Measurements from ENCODE around the gene SPTBN2. TPM values are rescaled to one million over a fixed set of nuclear protein-coding genes. Genes with fewer than 3 reads are reported as not detected.

Gene SPTBN2
- total and polyA plus RNA-seq, 2 of the 4 experiments (the other 2 are of a cell fraction): 0.18 to 0.41 TPM

GRCh38 chr11:66743271-66743968 is 14.4 kb upstream of the SPTBN2 start:
- dilution Hi-C loops (cut with HindIII; ENCODE audit: low sequenced_read_pairs, unreplicated experiment): no loop called here
- Histone ChIP-seq H3K9ac (ENCODE audit: low read depth, low read length) (no peak overlapping the region), H4K5ac (ENCODE audit: low read depth, low read length) (no peak overlapping the region), H2AK9ac (replicated peaks; ENCODE audit: low read depth, low read length, poor library complexity) (no peak overlapping the region), H4K91ac (ENCODE audit: insufficient read depth, low read depth, low read length) (no peak overlapping the region), H4K20me1 (ENCODE audit: insufficient read depth, low read length) (no peaks in the 10 kb centered on the region), H2BK20ac (ENCODE audit: low read depth, low read length) (no peak overlapping the region), H2AK5ac (ENCODE audit: low read depth, low read length) (no peak overlapping the region), H3K18ac (ENCODE audit: low read depth, low read length) (no peak overlapping the region), H3K14ac (replicated peaks; ENCODE audit: low read depth, low read length) (no peak overlapping the region), H3K23ac (ENCODE audit: low read depth, low read length) (no peak overlapping the region), H3K9me1 (ENCODE audit: insufficient read depth, low read length) (no peaks in the 10 kb centered on the region), H3K36me3 (ENCODE audit: control insufficient read depth, insufficient read depth, low read length) (no peaks in the 10 kb centered on the region), H3K27me3 (ENCODE audit: control insufficient read depth, insufficient read depth, low read length) (no peaks in the 10 kb centered on the region), H3K56ac (ENCODE audit: extremely low read depth, insufficient read depth, low read length) (no peak overlapping the region), H3K4me2 (ENCODE audit: low read depth, low read length) (no peak overlapping the region), H2BK120ac (ENCODE audit: low read depth, low read length) (no peak overlapping the region), H3K4ac (ENCODE audit: low read depth, low read length) (no peak overlapping the region), H3K79me1 (ENCODE audit: low read depth in 1 of 2, low read length in 2 of 2) (peaks cover 14 to 35% of the 10 kb centered on the region in 2 experiments), H3K4me1 (ENCODE audit: control insufficient read depth, insufficient read depth, low read length) (peaks cover 3% of the 10 kb centered on the region), H3K9me3 (ENCODE audit: control insufficient read depth, insufficient read depth, low read length) (no peaks in the 10 kb centered on the region), H4K8ac (ENCODE audit: low read depth in 2 of 2, low read length in 2 of 2) (no peak overlapping the region), H3K27ac (ENCODE audit: insufficient read depth, low read length) (no peak overlapping the region), H2AFZ (replicated peaks; ENCODE audit: low read length, poor library complexity) (no peak overlapping the region), H2BK15ac (ENCODE audit: low read depth, low read length) (no peak overlapping the region), H2BK5ac (ENCODE audit: low read depth, low read length, poor library complexity, severe bottlenecking) (no peak overlapping the region), H3K4me3 (ENCODE audit: insufficient read depth, low read depth, low read length) (no peak overlapping the region)
- ATAC-seq (ENCODE audit: low read depth) (no peak), DNase-seq (no peak)
- in situ Hi-C loops (cut with MboI; ENCODE audit: low sequenced_read_pairs): no loop called here
- ChIA-PET POLR2A (ENCODE audit: unreplicated experiment) (no interaction called here), CTCF (no interaction called here)
- intact Hi-C loops (cut with micrococcal nuclease): loop anchor here (5.0 kb wide), 1 partner anchor 39 kb away; no protein-coding TSS in a partner anchor
- 84% methylated on average over 5 of the region's 16 CpGs; no CpG with 5 or more reads in 1 of the 2 experiments for WGBS, 2 experiments (ENCODE audit: extremely low coverage in 2 of 2, insufficient read length in 1 of 2)
- no TSS peak for BruUV-seq (replicated peaks)
- TF ChIP-seq RAD21 (IDR thresholded peaks at IDR 0.05; ENCODE audit: low read length): no peak
- TF ChIP-seq CTCF (conservative IDR thresholded peaks at IDR 0.05; ENCODE audit: low read depth, low read length): no peak
- TF ChIP-seq FOS (IDR thresholded peaks at IDR 0.05; ENCODE audit: low read depth, low read length): no peak
- no peak for TF ChIP-seq NFE2L2 (IDR thresholded peaks at IDR 0.05; ENCODE audit: low read depth, low read length)
- no peak for TF ChIP-seq CHD1 (IDR thresholded peaks at IDR 0.05; ENCODE audit: low read depth, low read length)
- TF ChIP-seq POLR2A (IDR thresholded peaks at IDR 0.05; ENCODE audit: low read depth, low read length): no peak
- TF ChIP-seq BHLHE40 (IDR thresholded peaks at IDR 0.05; ENCODE audit: low read depth, low read length): no peak
- no peak for TF ChIP-seq MAZ (IDR thresholded peaks at IDR 0.05; ENCODE audit: borderline replicate concordance, low read depth, low read length)
- TF ChIP-seq RFX5 (IDR thresholded peaks at IDR 0.05; ENCODE audit: low read depth, low read length): no peak
- TF ChIP-seq CEBPB (IDR thresholded peaks at IDR 0.05; ENCODE audit: low read depth, low read length): no peak
- TF ChIP-seq RCOR1 (IDR thresholded peaks at IDR 0.05; ENCODE audit: insufficient replicate concordance, low read length): no peak
- TF ChIP-seq ELK1 (IDR thresholded peaks at IDR 0.05; ENCODE audit: borderline replicate concordance, low read depth, low read length): no peak
- no peak for TF ChIP-seq MAFK (IDR thresholded peaks at IDR 0.05; ENCODE audit: low read depth, low read length)
- no peak for TF ChIP-seq MXI1 (IDR thresholded peaks at IDR 0.05; ENCODE audit: borderline replicate concordance, low read depth, low read length)
- TF ChIP-seq SMC3 (IDR thresholded peaks at IDR 0.05; ENCODE audit: low read depth, low read length): no peak
- no peak for TF ChIP-seq USF2 (IDR thresholded peaks at IDR 0.05; ENCODE audit: low read depth, low read length)
